Measurements from ENCODE around the gene ENGASE.
"Not testable (repeated sequence)": the region's sequence is repeated elsewhere in the genome, so short reads cannot be mapped to it uniquely, and the experiment has no call there.

The ENGASE gene

GRCh38 chr17:79052131-79052530, 22.5 kb upstream of the ENGASE start:
- DNase-seq (ENCODE audit: low spot score): no peak

DNA sequence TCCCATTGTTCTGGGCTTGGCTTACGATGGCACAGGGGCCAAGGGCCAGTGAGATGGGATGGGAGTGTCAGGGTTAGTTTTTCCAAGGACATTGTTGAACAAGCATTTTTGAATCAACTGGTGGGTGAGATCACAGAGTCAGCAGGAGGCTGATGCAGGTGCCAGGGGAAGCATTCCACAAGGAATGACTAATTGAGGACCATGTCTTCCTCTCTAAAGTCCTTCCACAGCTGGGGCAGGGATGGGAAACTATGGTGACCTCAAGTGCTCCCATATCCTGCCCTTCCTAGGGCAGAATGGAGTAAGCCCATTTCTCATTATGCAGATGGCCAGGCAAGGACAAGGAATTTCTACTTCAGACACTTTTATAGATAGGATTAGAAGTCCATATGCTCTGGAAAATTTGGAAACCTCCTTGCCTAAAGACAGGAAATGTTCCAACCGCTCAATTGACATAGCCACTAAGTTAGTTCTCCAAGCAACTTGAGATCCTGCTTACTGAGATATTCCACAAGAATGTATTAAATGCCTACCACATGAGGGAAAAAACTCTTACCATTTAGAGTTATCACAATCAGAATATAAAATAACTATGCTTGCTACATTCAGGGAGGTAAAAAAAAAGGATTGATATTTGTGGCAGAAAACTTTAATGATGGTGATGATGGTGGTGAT, 21.2 kb upstream of the ENGASE start:
- no peak for DNase-seq (ENCODE audit: low spot score)

DNA sequence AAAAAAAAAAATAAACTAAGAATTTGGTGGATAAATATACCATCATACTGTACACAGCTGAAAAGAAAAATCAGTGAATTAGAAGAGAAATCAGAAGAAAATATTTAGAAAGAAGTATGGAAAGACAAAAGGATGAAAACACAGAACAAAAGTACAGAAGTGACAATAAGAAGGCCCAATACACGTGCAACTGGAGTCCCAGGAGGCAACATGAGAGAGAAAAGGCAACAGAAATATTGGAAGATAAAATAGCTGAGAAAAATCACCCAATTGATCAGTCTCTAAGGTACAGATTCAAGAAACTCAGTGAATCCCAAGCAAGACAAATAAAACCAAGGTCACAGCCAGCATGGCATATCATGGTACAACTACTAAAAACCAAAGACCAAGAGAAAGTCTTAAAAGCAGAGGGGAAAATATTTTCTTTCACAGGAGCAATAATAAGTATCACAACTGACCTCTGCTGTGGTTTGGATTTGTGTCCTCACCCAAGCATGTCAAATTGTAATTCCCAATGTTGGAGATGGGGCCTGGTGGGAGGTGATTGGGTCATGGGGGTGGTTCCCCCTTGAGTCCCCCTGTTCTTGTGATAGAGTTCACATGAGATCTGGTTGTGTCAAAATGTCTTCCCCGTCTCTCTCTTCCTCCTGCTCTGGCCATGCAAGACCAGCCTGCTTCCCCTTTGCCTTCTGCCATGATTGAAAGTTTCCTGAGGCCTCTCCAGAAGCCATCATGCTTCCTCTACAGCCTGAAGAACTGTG, 20.2 kb upstream of the ENGASE start:
- no peak for DNase-seq (ENCODE audit: low spot score)

- no peak for DNase-seq (ENCODE audit: low spot score)
Observed at GRCh38 chr17:79055197-79055596, 19.4 kb upstream of the ENGASE start.

- DNase-seq (ENCODE audit: low spot score): no peak
Observed at GRCh38 chr17:79057737-79058385, 16.8 kb upstream of the ENGASE start.

- DNase-seq (ENCODE audit: low spot score): no peak
Observed at GRCh38 chr17:79062691-79063090, 11.9 kb upstream of the ENGASE start.

GRCh38 chr17:79064026-79064425, 10.6 kb upstream of the ENGASE start:
- no peak for DNase-seq (ENCODE audit: low spot score)

DNA sequence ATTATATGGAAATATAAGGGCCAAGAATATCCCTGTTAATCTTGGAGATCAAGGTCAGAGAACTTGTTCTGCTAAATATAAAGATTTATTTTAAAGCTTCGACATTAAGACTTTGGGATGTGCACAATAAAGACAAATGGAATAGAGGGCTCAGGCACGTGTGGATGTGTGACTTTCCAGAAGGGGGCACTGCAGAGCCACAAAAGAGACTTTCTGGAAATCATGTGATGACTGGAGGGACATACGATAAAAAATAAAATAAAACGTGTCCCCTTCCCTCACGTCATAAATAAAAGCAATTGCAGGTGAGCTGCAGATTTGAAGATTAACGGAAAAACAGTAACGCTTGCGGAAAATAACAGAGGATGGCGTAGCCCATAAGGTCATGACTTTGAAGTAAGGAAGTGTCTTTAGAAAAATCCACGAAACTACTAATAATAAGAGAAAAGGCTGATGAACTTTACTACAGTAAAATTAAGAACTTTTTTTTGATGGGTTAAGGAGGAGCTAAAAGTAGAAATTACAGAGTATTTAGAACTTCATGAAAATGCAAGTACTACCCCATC, 9.4 kb upstream of the ENGASE start:
- peak; percentile 66 for DNase-seq (ENCODE audit: low spot score)

DNA sequence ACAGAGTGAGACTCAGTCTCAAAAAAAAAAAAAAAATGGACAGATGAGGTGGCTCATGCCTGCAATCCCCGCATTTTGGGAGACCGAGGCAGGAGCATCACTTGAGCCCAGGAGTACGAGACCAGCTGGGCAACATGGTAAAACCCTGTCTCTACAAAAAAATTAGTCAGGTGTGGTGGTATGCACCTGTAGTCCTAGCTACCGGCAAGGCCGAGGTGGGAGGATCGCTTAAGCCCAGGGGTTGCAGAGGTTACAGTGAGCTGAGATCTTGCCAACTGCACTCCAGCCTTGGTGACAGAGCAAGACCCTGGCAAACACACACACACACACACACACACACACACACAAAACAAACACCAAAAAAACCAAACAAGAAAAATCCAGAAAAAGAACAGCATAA, 7.7 kb upstream of the ENGASE start:
- DNase-seq (ENCODE audit: low spot score): no peak

GRCh38 chr17:79070266-79070880, 4.3 kb upstream of the ENGASE start:
- no peak for DNase-seq (ENCODE audit: low spot score)

- no peak for DNase-seq (ENCODE audit: low spot score)
Observed at GRCh38 chr17:79071161-79071740, 3.4 kb upstream of the ENGASE start.

DNA sequence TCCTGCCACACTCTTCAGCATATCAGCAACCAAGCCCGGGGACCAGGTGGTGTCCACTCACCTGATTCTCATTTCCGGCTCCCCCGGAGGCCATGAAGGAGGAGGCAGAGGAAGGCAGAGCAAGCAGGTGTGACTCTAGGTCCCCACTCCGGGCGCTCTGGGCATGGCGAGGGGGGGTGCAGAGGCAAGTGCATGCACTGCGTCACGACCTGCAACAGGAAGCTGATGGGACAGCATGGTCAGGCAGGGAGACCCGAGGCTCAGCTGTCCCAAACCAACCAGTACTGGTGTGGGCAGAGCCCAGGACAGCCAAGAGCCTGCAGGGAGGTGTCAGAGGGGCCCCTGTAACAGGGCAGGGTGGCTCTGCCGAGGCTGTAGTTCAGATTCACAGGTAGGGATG, 2.1 kb upstream of the ENGASE start:
- no peak for DNase-seq (ENCODE audit: low spot score)

GRCh38 chr17:79073016-79073705, 1.5 kb upstream of the ENGASE start:
- no peak for DNase-seq (ENCODE audit: low spot score)

DNA sequence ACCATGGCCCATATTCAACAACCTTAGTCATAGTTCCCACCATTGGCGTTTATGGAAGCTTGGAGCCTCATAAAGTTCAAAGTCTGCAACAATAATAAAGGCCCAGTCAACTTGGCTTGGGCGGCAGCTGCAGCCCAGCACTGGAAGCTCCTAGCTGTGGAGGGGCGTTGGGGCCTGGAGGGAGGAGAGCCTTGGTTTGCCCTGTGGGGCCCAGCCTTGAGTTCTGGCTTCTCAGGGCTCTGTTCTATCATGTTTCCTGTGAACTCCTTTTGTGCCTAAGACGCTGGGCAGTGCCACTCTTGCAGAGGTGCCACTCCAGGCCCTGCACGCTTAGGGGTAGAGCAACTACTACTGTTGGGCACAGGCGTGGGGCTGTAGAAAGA, 927 bp upstream of the ENGASE start:
- no peak for DNase-seq (ENCODE audit: low spot score)

- not testable (repeated sequence) for DNase-seq (ENCODE audit: low spot score)
Observed at GRCh38 chr17:79074121-79074648, 439 bp upstream of the ENGASE start.

DNA sequence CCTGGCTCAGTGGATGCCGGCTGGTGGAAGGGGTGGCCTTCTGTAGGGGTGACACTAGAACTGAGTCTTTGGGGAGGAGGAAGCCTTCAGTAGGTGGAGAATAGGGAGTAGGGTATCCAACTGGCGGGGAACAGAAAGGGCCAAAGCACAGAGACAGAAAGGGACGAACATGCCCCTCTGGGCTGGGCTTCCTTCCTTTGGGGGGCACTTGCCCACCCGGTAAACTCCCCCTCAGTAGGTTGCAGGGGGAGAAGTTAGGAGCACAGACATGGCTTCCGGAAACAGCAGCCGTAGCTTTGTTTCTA, 774 bp downstream of the ENGASE start:
- DNase-seq (ENCODE audit: low spot score): peak; percentile 11

- DNase-seq (ENCODE audit: low spot score): no peak
Observed at GRCh38 chr17:79075861-79076406, 1.3 kb downstream of the ENGASE start.

DNA sequence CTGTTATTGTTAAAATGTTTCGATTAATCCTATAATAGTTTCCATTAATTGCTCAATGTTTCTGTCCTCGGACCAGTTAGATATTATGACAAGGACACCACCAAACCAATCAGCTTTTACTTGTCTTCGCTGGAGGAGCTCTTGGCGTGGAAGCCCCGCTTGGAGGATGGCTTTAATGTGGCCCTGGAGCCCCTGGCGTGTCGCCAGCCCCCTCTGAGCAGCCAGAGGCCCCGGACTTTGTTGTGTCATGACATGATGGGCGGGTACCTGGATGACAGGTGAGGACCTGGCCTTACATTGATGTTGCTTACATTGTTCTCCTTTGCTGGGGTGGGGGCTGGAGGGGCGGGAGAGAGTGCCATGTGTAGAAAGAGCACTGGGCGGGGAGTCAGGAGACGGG, 3.0 kb downstream of the ENGASE start:
- DNase-seq (ENCODE audit: low spot score): no peak

DNA sequence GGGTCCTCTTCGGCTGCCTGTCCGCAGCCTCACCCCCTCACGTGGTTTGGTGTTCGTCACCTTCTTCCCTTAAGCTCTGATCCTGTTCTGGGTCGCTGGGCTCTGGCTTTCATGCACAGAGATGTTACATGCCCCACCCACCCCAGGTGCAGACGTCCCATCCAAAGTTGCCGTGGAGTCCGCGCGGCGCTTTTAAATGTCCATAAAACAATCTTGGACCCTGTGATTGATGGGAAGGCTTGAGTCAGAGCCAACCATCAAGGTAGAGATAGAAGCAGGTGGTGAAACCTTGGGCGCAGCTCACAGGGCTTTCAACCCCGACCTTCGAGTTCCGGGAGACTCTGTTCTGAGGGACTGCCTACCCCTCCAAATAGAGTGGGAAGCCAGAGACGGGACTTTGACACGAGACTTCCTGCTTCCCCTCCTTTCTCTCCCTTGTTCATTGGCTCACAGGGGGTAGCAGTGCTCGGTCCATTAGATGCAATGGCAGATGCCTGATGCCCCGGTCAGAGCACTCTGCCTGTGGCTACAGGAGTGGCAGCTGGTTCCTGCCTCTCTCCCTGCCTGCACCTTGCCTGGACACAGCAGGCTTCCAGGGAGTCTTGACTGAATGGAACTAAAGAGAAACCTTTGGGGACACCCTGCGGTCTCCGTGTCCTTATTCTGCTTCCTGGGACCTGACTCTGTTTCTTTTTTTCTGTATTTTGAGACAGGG, 4.0 kb downstream of the ENGASE start:
- no peak for DNase-seq (ENCODE audit: low spot score)

DNA sequence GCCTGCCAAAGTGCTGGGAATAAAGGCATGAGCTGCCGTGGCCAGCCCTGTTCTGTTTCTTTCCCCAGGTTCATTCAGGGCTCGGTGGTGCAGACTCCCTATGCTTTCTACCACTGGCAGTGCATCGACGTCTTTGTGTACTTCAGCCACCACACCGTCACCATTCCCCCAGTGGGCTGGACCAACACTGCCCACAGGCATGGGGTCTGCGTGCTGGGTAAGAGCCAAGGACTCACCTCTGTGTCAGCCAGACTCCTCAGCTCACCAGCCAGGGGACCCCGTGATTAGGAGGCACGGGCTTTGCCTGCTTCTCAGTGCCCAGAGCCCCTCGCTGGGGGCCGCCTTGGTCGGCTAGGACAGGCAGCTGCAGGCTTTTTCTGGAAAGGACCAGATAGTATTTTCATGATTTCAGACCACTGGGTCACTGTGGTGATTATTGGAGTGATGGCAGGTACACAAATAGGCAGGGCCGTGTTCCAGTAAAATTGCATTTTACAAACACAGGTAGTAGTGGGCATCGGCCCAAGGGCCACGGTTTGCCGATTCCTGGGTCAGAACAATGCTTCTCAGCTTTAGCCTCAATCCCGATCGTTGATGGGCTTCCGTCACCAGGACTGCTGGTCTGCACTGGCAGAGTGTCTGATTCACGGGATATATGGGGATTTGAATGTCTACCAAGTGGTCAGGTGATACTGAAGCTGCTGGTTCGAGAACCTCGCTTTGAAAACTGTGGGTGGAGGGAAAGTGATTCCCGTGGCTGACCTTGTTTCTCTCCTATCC, 5.0 kb downstream of the ENGASE start:
- DNase-seq (ENCODE audit: low spot score): no peak
